OCI-LY7 (cell line): Measurements from ENCODE around the gene AVPI1. TPM values are rescaled to one million over a fixed set of nuclear protein-coding genes. Genes with fewer than 3 reads are reported as not detected.

Experiments
- BruUV-seq: library from RNA; stranded (reverse); fragments of 400-500 nt; replicated peaks from 2 replicates; lab custom pipeline; 2021; lab: Mats Ljungman, UMichigan
- CTCF ChIA-PET: fragments of 300-600 bp; sonication (Branson Sonifier 250); formaldehyde crosslinking; loops from one replicate; lab custom pipeline; 2022; ENCODE audit warnings: antibody characterized with exemption; ENCODE audit not compliant: unreplicated experiment; lab: Charles Lee
- POLR2A ChIA-PET: fragments of 300-600 bp; sonication (Branson Sonifier 250); formaldehyde crosslinking; loops from one replicate; lab custom pipeline; 2022; ENCODE audit warnings: antibody characterized with exemption; lab: Charles Lee
- DNase-seq: peaks from one replicate; pipeline ENCODE4 v3.0.0-alpha.2; 2015; ENCODE audit warnings: low spot score
- H2AFZ ChIP-seq: fragments of 200-600 bp; sonication (generic), shearing (Covaris generic); 2 replicates; pipeline ENCODE4 v1.6.1; 2014; ENCODE audit warnings: mild to moderate bottlenecking, antibody characterized with exemption, low read length, moderate library complexity
- H3K27ac ChIP-seq: fragments of 200-600 bp; sonication (generic); 2 replicates; pipeline ENCODE4 v1.5.1; 2014; ENCODE audit warnings: mixed run types, low read depth, mild to moderate bottlenecking, moderate library complexity, low read length, inconsistent platforms; ENCODE audit not compliant: poor library complexity, severe bottlenecking
- H3K36me3 ChIP-seq: fragments of 200-600 bp; sonication (generic); 2 replicates; pipeline ENCODE4 v1.6.1; 2014; ENCODE audit warnings: mild to moderate bottlenecking, antibody characterized with exemption, low read length, moderate library complexity, mixed read lengths; ENCODE audit not compliant: insufficient read depth
- H3K4me1 ChIP-seq: fragments of 200-600 bp; sonication (generic); 2 replicates; pipeline ENCODE4 v1.5.1; 2014; ENCODE audit warnings: mild to moderate bottlenecking, low read length; ENCODE audit not compliant: insufficient read depth, poor library complexity, severe bottlenecking
- H3K4me2 ChIP-seq: fragments of 200-600 bp; sonication (generic); 2 replicates; pipeline ENCODE4 v1.6.1; 2014; ENCODE audit warnings: mild to moderate bottlenecking, low read length
- H3K4me3 ChIP-seq: fragments of 200-600 bp; sonication (generic); 2 replicates; pipeline ENCODE4 v1.5.1; 2014; ENCODE audit warnings: mild to moderate bottlenecking, low read depth, low read length; ENCODE audit not compliant: poor library complexity, severe bottlenecking
- H3K79me2 ChIP-seq: fragments of 200-600 bp; sonication (generic); 2 replicates; pipeline ENCODE4 v1.6.1; 2016; ENCODE audit warnings: low read depth, mild to moderate bottlenecking, low read length, moderate library complexity, mixed read lengths; ENCODE audit not compliant: insufficient read depth
- H3K9me2 ChIP-seq: fragments of 200-600 bp; sonication (generic); 2 replicates; pipeline ENCODE4 v1.6.1; 2016; ENCODE audit warnings: mild to moderate bottlenecking, low read length, mixed read lengths; ENCODE audit not compliant: insufficient read depth
- H3K9me3 ChIP-seq: fragments of 200-600 bp; sonication (generic); 2 replicates; pipeline ENCODE4 v1.6.1; 2014; ENCODE audit warnings: mild to moderate bottlenecking, mixed run types, low read length, mixed read lengths
- H4K20me1 ChIP-seq: fragments of 200-600 bp; sonication (generic); 2 replicates; pipeline ENCODE4 v1.6.1; 2014; ENCODE audit warnings: mild to moderate bottlenecking, antibody characterized with exemption, low read length, moderate library complexity, mixed read lengths; ENCODE audit not compliant: insufficient read depth
- EZH2phosphoT487 ChIP-seq: fragments of 200-600 bp; sonication (generic); IDR thresholded peaks from 2 replicates; pipeline ENCODE4 v1.6.1; 2018; ENCODE audit warnings: low read depth, borderline replicate concordance, mild to moderate bottlenecking, mixed run types, antibody characterized with exemption, low read length, moderate library complexity, mixed read lengths
- intact Hi-C: fragments of 100-400 bp; cut with micrococcal nuclease; formaldehyde crosslinking; loops from one replicate; pipeline ENCODE4 v1.10.0; 2022; ENCODE audit not compliant: unreplicated experiment
- total RNA-seq, 2 experiments: library from RNA; depleted of rRNA in 1 of 2; stranded (reverse); fragments of >200 nt in 1 of 2; shearing (Covaris generic) in 1 of 2; gene quantifications; 2 replicates each; pipeline ENCODE4 v1.2.3, GENCODE V29; 2014 to 2022
- TF ChIP-seq, protein P1 (sequence below): fragments of 200-600 bp; sonication (generic); conservative IDR thresholded peaks from 2 replicates; pipeline ENCODE4 v1.5.1; 2014; ENCODE audit warnings: mild to moderate bottlenecking, antibody characterized with exemption, low read length, moderate library complexity, mixed read lengths

The AVPI1 gene
- total RNA-seq, 2 experiments from 2014 or later: 3.2 to 4.6 TPM

DNA sequence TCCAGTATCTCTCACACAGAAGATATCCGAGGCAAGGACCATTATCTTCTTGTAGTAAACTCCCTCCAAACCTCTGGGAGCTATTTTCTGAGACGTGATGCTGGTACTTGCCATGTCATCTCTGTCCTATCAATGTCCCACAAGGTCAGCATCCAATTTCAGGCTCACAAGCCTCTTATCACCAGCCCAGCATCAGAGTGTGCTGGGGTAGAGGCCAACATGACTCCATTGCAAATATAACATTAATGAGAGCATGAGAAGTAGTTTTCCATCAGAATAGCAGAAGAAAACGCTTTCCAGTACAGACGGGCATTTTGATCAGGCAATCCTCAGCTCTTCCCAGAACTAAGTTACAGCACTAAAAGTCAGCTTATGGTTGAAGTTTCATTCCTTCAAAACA lies 59.3 kb downstream of the AVPI1 start:
- H3K9me3 ChIP-seq: no peaks in the 10 kb centered on the region
- H3K9me2 ChIP-seq: no peaks in the 10 kb centered on the region
- H3K4me2 ChIP-seq: no peak overlapping the region
- no TSS peak for BruUV-seq
- no peaks in the 10 kb centered on the region for H3K4me1 ChIP-seq
- no peak overlapping the region for H3K4me3 ChIP-seq
- no peak overlapping the region for H2AFZ ChIP-seq
- no peak overlapping the region for H3K27ac ChIP-seq
- TF ChIP-seq, protein P1, sequence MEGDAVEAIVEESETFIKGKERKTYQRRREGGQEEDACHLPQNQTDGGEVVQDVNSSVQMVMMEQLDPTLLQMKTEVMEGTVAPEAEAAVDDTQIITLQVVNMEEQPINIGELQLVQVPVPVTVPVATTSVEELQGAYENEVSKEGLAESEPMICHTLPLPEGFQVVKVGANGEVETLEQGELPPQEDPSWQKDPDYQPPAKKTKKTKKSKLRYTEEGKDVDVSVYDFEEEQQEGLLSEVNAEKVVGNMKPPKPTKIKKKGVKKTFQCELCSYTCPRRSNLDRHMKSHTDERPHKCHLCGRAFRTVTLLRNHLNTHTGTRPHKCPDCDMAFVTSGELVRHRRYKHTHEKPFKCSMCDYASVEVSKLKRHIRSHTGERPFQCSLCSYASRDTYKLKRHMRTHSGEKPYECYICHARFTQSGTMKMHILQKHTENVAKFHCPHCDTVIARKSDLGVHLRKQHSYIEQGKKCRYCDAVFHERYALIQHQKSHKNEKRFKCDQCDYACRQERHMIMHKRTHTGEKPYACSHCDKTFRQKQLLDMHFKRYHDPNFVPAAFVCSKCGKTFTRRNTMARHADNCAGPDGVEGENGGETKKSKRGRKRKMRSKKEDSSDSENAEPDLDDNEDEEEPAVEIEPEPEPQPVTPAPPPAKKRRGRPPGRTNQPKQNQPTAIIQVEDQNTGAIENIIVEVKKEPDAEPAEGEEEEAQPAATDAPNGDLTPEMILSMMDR: no peak
- no peak for TF ChIP-seq EZH2phosphoT487
- POLR2A ChIA-PET: interaction anchor here (1.3 kb wide), 1 partner anchor 11 kb away, joined by 3 read pairs; no protein-coding TSS in a partner anchor
- no peaks in the 10 kb centered on the region for H3K36me3 ChIP-seq
- H3K79me2 ChIP-seq: no peaks in the 10 kb centered on the region
- DNase-seq: no peak
- intact Hi-C loops: no loop called here
- CTCF ChIA-PET: no interaction called here
- no peaks in the 10 kb centered on the region for H4K20me1 ChIP-seq

Other genes starting within 250 kb of the AVPI1 start
- gene EXOSC1, start 241.2 kb downstream of the AVPI1 start, total RNA-seq (2014; rRNA removed; shearing (Covaris generic)): 46.8 and 59.6 TPM in 2 replicates
- 54.8 and 56.2 TPM in 2 replicates for gene EXOSC1, start 241.2 kb downstream of the AVPI1 start, total RNA-seq (2022)
- 28.7 and 31.0 TPM in 2 replicates for gene ZDHHC16, start 241.1 kb downstream of the AVPI1 start, total RNA-seq (2014; rRNA removed; shearing (Covaris generic))
- 35.8 and 38.4 TPM in 2 replicates for gene ZDHHC16, start 241.1 kb downstream of the AVPI1 start, total RNA-seq (2022)
- gene MMS19, start 188.8 kb downstream of the AVPI1 start, total RNA-seq (2014; rRNA removed; shearing (Covaris generic)): 74.4 and 95.7 TPM in 2 replicates
- 74.8 and 90.3 TPM in 2 replicates for gene MMS19, start 188.8 kb downstream of the AVPI1 start, total RNA-seq (2022)
- 1.1 and 1.4 TPM in 2 replicates for gene UBTD1, start 188.3 kb downstream of the AVPI1 start, total RNA-seq (2014; rRNA removed; shearing (Covaris generic))
- 2.0 and 2.2 TPM in 2 replicates for gene UBTD1, start 188.3 kb downstream of the AVPI1 start, total RNA-seq (2022)
- not detected in 2 replicates for gene ANKRD2, start 114.5 kb downstream of the AVPI1 start, total RNA-seq (2014; rRNA removed; shearing (Covaris generic))
- gene ANKRD2, start 114.5 kb downstream of the AVPI1 start, total RNA-seq (2022): not detected in 2 replicates
- not detected in 2 replicates for gene HOGA1, start 102.9 kb downstream of the AVPI1 start, total RNA-seq (2014; rRNA removed; shearing (Covaris generic))
- gene HOGA1, start 102.9 kb downstream of the AVPI1 start, total RNA-seq (2022): 0.25 TPM in 1 of 2 replicates, not detected in the other
- gene C10orf62, start 97.5 kb downstream of the AVPI1 start, total RNA-seq (2014; rRNA removed; shearing (Covaris generic)): not detected in 2 replicates
- gene C10orf62, start 97.5 kb downstream of the AVPI1 start, total RNA-seq (2022): not detected in 2 replicates
- 2.4 and 2.9 TPM in 2 replicates for gene MORN4, start 53.7 kb downstream of the AVPI1 start, total RNA-seq (2014; rRNA removed; shearing (Covaris generic))
- gene MORN4, start 53.7 kb downstream of the AVPI1 start, total RNA-seq (2022): 5.4 TPM in 2 replicates
- gene PI4K2A, start 46.6 kb downstream of the AVPI1 start, total RNA-seq (2014; rRNA removed; shearing (Covaris generic)): 8.0 and 9.2 TPM in 2 replicates
- gene PI4K2A, start 46.6 kb downstream of the AVPI1 start, total RNA-seq (2022): 11.9 and 12.7 TPM in 2 replicates
- not detected in 2 replicates for gene MARVELD1, start 26.5 kb upstream of the AVPI1 start, total RNA-seq (2014; rRNA removed; shearing (Covaris generic))
- 0.13 TPM in 1 of 2 replicates, not detected in the other for gene MARVELD1, start 26.5 kb upstream of the AVPI1 start, total RNA-seq (2022)
- gene ZFYVE27, start 49.9 kb upstream of the AVPI1 start, total RNA-seq (2014; rRNA removed; shearing (Covaris generic)): 24.0 and 25.5 TPM in 2 replicates
- 31.8 and 33.0 TPM in 2 replicates for gene ZFYVE27, start 49.9 kb upstream of the AVPI1 start, total RNA-seq (2022)
- gene SFRP5, start 84.8 kb upstream of the AVPI1 start, total RNA-seq (2014; rRNA removed; shearing (Covaris generic)): not detected in 2 replicates
- not detected in 2 replicates for gene SFRP5, start 84.8 kb upstream of the AVPI1 start, total RNA-seq (2022)
- 0.09 TPM in 1 of 2 replicates, not detected in the other for gene GOLGA7B, start 162.6 kb upstream of the AVPI1 start, total RNA-seq (2014; rRNA removed; shearing (Covaris generic))
- 0.08 and 0.15 TPM in 2 replicates for gene GOLGA7B, start 162.6 kb upstream of the AVPI1 start, total RNA-seq (2022)